Trophoblast cell (in vitro differentiated cells and primary cell): ENCODE results near the gene DEPDC4.

Experiments
- DNase-seq, 2 donors: peaks; one replicate each; pipeline ENCODE4 v3.0.0-alpha.2; 2016
- H2AFZ ChIP-seq: 2 replicates; pipeline ENCODE4 v1.6.1; 2013; ENCODE audit warnings: low read length, moderate library complexity, mild to moderate bottlenecking; ENCODE audit not compliant: insufficient read depth, poor library complexity
- H2AK5ac ChIP-seq: 2 replicates; pipeline ENCODE4 v1.6.1; 2013; ENCODE audit warnings: mild to moderate bottlenecking, low read length
- H2BK120ac ChIP-seq: 2 replicates; pipeline ENCODE4 v1.6.1; 2013; ENCODE audit warnings: low read length, mild to moderate bottlenecking, moderate library complexity; ENCODE audit not compliant: insufficient read depth, poor library complexity
- H2BK12ac ChIP-seq: 2 replicates; pipeline ENCODE4 v1.6.1; 2013; ENCODE audit warnings: mild to moderate bottlenecking, low read length, moderate library complexity
- H2BK5ac ChIP-seq: 2 replicates; pipeline ENCODE4 v1.6.1; 2013; ENCODE audit warnings: low read length, low read depth, moderate library complexity, mild to moderate bottlenecking; ENCODE audit not compliant: poor library complexity
- H3K14ac ChIP-seq: 2 replicates; pipeline ENCODE4 v1.6.1; 2013; ENCODE audit warnings: mild to moderate bottlenecking, low read length
- H3K18ac ChIP-seq: 2 replicates; pipeline ENCODE4 v1.6.1; 2013; ENCODE audit warnings: mild to moderate bottlenecking, low read length
- H3K23ac ChIP-seq: 2 replicates; pipeline ENCODE4 v1.6.1; 2013; ENCODE audit warnings: low read length
- H3K27ac ChIP-seq: 2 replicates; pipeline ENCODE4 v1.5.1; 2013; ENCODE audit warnings: low read depth, mild to moderate bottlenecking, inconsistent platforms, low read length, moderate library complexity
- H3K27me3 ChIP-seq: 2 replicates; pipeline ENCODE4 v1.6.1; 2013; ENCODE audit warnings: inconsistent platforms, mild to moderate bottlenecking, low read length, moderate library complexity; ENCODE audit not compliant: insufficient read depth
- H3K36me3 ChIP-seq, 2 experiments: 1 replicate in 1 of 2; 2 replicates in 1 of 2; pipeline ENCODE4 v1.6.1; 2013; ENCODE audit warnings: low read length in 2 of 2, mild to moderate bottlenecking in 2 of 2, moderate library complexity in 1 of 2; ENCODE audit not compliant: insufficient read depth in 2 of 2, control insufficient read depth in 1 of 2
- H3K4ac ChIP-seq: 2 replicates; pipeline ENCODE4 v1.6.1; 2013; ENCODE audit warnings: low read depth, mild to moderate bottlenecking, low read length, moderate library complexity
- H3K4me1 ChIP-seq, 2 experiments: 1 replicate in 1 of 2; 2 replicates in 1 of 2; pipeline ENCODE4 v1.6.1; 2013; ENCODE audit warnings: low read length in 2 of 2, mild to moderate bottlenecking in 2 of 2, moderate library complexity in 1 of 2; ENCODE audit not compliant: insufficient read depth in 2 of 2, control insufficient read depth in 1 of 2
- H3K4me2 ChIP-seq: 2 replicates; pipeline ENCODE4 v1.6.1; 2013; ENCODE audit warnings: inconsistent platforms, mild to moderate bottlenecking, low read length, moderate library complexity
- H3K4me3 ChIP-seq: 2 replicates; pipeline ENCODE4 v1.5.1; 2013; ENCODE audit warnings: mild to moderate bottlenecking, low read depth, low read length, inconsistent platforms
- H3K79me1 ChIP-seq: one replicate; pipeline ENCODE4 v1.6.1; 2013; ENCODE audit warnings: low read length
- H3K79me2 ChIP-seq: 2 replicates; pipeline ENCODE4 v1.6.1; 2013; ENCODE audit warnings: low read length, mild to moderate bottlenecking; ENCODE audit not compliant: control insufficient read depth, insufficient read depth, poor library complexity
- H3K9ac ChIP-seq: 2 replicates; pipeline ENCODE4 v1.6.1; 2013; ENCODE audit warnings: mild to moderate bottlenecking, low read length
- H3K9me3 ChIP-seq: 2 replicates; pipeline ENCODE4 v1.6.1; 2013; ENCODE audit warnings: low read depth, mild to moderate bottlenecking, control low read depth, inconsistent platforms, low read length; ENCODE audit not compliant: insufficient read depth
- H4K12ac ChIP-seq: 2 replicates; pipeline ENCODE4 v1.6.1; 2013; ENCODE audit warnings: low read depth, mild to moderate bottlenecking, low read length, moderate library complexity
- H4K8ac ChIP-seq: 2 replicates; pipeline ENCODE4 v1.6.1; 2013; ENCODE audit warnings: low read depth, mild to moderate bottlenecking, low read length, moderate library complexity
- H4K91ac ChIP-seq: one replicate; pipeline ENCODE4 v1.6.1; 2013; ENCODE audit warnings: low read depth, mild to moderate bottlenecking, low read length, moderate library complexity
- WGBS: extraction: QIAGEN DNeasy Blood & Tissue Kit; methylation state at CpG from one replicate; pipeline ENCODE4 v1.1.7; 2013; ENCODE audit warnings: missing lambda C conversion rate; ENCODE audit not compliant: insufficient read length, insufficient coverage; ENCODE audit errors: extremely low coverage; 5-methylcytosine and 5-hydroxymethylcytosine counted together

The DEPDC4 gene

DNA sequence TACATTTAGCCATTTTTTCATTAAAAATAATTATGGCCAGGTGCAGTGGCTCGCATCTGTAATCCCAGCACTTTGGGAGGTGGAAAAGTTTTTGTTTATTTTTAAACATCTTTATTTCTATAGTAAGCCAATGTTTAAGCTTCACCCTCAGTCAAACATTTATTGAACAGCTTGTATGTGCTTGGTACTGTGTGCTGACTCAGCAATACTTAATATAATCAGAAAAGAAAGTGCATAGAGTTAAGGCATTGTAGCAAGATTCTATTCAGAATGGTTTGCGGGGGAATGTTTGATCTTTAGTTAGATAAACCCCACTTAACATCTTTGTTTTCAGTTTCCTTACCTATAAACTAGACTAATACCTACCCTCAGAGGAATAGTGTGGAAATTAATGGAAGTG, 55.2 kb downstream of the DEPDC4 start:
- DNase-seq: no peak
- H4K12ac ChIP-seq: no peak overlapping the region
- H3K36me3 ChIP-seq: peaks cover 25 to 29% of the 10 kb centered on the region in 2 experiments
- no peak overlapping the region for H2AFZ ChIP-seq
- no peak overlapping the region for H4K8ac ChIP-seq
- no peak overlapping the region for H3K4me3 ChIP-seq
- H3K14ac ChIP-seq: no peak overlapping the region
- H3K9ac ChIP-seq: no peak overlapping the region
- H2BK120ac ChIP-seq: no peak overlapping the region
- no peak overlapping the region for H2BK5ac ChIP-seq
- no peak overlapping the region for H3K18ac ChIP-seq
- no peak overlapping the region for H4K91ac ChIP-seq
- H3K4me2 ChIP-seq: no peak overlapping the region
- no peaks in the 10 kb centered on the region for H3K79me1 ChIP-seq
- no peak overlapping the region for H2AK5ac ChIP-seq
- H3K9me3 ChIP-seq: no peaks in the 10 kb centered on the region
- no CpG with 5 or more reads among the region's 2 CpGs for WGBS
- no peak overlapping the region for H3K27ac ChIP-seq
- no peaks in the 10 kb centered on the region for H3K79me2 ChIP-seq
- H3K4me1 ChIP-seq: no peaks in the 10 kb centered on the region
- H3K23ac ChIP-seq: no peak overlapping the region
- no peaks in the 10 kb centered on the region for H3K27me3 ChIP-seq
- H2BK12ac ChIP-seq: no peak overlapping the region
- no peak overlapping the region for H3K4ac ChIP-seq

GRCh38 chr12:100208834-100209233, 58.0 kb downstream of the DEPDC4 start:
- no peak overlapping the region for H2BK120ac ChIP-seq
- WGBS: no CpG with 5 or more reads among the region's 5 CpGs
- no peak overlapping the region for H4K8ac ChIP-seq
- H2BK5ac ChIP-seq: no peak overlapping the region
- peak overlapping the region; percentile 36 for H4K12ac ChIP-seq
- no peaks in the 10 kb centered on the region for H3K79me2 ChIP-seq
- no peak overlapping the region for H3K14ac ChIP-seq
- no peaks in the 10 kb centered on the region for H3K27me3 ChIP-seq
- H2BK12ac ChIP-seq: no peak overlapping the region
- H3K4me3 ChIP-seq: no peak overlapping the region
- no peak overlapping the region for H3K23ac ChIP-seq
- H3K9ac ChIP-seq: no peak overlapping the region
- H3K4ac ChIP-seq: no peak overlapping the region
- DNase-seq: no peak
- H3K27ac ChIP-seq: no peak overlapping the region
- no peak overlapping the region for H3K4me2 ChIP-seq
- no peak overlapping the region for H2AK5ac ChIP-seq
- no peaks in the 10 kb centered on the region for H3K9me3 ChIP-seq
- no peak overlapping the region for H2AFZ ChIP-seq
- peaks cover 21 to 27% of the 10 kb centered on the region in 2 experiments for H3K36me3 ChIP-seq
- H4K91ac ChIP-seq: no peak overlapping the region
- H3K4me1 ChIP-seq: no peaks in the 10 kb centered on the region
- no peak overlapping the region for H3K18ac ChIP-seq
- no peaks in the 10 kb centered on the region for H3K79me1 ChIP-seq

DNA sequence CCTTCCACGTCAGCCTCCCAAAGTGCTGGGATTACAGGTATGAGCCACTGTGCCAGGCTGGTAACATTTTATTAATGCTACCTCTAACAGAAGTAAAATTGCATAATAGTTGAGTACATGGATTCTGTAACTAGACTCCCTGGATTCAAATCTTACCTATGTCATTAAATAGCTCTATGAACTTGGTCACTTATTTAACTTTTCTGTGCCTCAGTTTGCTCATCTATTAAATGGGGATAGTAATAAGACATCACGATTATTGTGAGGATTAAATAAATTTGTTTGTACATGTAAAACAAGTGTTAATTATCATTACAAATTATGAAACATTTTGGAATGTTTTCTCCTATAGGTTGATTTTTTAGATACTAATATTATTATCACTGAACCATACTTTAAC, 59.6 kb downstream of the DEPDC4 start:
- Histone ChIP-seq H3K23ac (no peak overlapping the region), H3K79me2 (no peaks in the 10 kb centered on the region), H3K27ac (no peak overlapping the region), H3K79me1 (no peaks in the 10 kb centered on the region), H2AK5ac (no peak overlapping the region), H3K36me3 (peaks cover 18 to 19% of the 10 kb centered on the region in 2 experiments), H3K14ac (no peak overlapping the region), H3K4me3 (no peak overlapping the region), H3K4me2 (no peak overlapping the region), H3K9me3 (no peaks in the 10 kb centered on the region), H2AFZ (no peak overlapping the region), H4K91ac (no peak overlapping the region), H3K27me3 (no peaks in the 10 kb centered on the region), H4K8ac (no peak overlapping the region), H3K18ac (no peak overlapping the region), H3K4ac (no peak overlapping the region), H3K9ac (no peak overlapping the region), H2BK120ac (no peak overlapping the region), H2BK5ac (no peak overlapping the region), H4K12ac (no peak overlapping the region), H3K4me1 (no peaks in the 10 kb centered on the region), H2BK12ac (no peak overlapping the region)
- no peak for DNase-seq
- no CpG with 5 or more reads among the region's 2 CpGs for WGBS

DNA sequence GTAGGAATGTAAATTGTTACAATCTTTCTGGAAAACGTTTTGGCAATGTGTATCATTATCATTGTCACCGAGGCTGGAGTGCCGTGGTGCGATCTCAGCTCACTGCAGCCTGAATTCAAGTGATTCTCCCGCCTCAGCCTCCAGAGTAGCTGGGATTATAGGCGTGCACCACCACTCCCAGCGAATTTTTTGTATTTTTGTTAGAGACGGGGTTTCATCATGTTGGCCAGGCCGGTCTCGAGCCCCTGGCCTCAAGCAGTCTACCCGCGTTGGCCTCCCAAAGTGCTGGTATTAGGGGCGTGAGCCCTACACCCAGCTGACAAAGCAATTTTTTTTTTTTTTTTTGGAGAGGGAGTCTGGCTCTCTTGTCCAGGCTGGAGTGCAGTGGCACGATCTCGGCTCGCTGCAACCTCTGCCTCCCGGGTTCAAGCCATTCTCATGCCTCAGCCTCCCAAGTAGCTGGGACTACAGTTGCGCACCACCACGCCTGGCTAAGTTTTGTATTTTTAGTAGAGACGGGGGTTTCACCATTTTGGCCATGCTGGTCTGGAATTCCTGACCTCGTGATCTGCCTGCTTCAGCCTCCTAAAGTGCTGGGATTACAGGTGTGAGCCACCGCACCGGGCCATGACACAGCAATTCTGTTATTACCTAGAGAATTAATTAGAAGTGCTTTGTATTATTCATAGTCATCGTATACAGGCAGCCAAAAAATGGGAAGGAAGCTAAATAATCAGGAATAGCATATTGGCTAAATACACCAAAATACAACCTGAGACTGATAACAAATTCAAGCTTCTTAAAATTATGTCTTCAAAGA, 65.1 kb downstream of the DEPDC4 start:
- WGBS: no CpG with 5 or more reads among the region's 24 CpGs
- Histone ChIP-seq H3K14ac (no peak overlapping the region), H3K18ac (no peak overlapping the region), H3K4me2 (no peak overlapping the region), H4K91ac (no peak overlapping the region), H3K4ac (peak overlapping the region; percentile 24), H3K79me2 (peaks cover 7% of the 10 kb centered on the region), H3K27ac (no peak overlapping the region), H4K12ac (no peak overlapping the region), H3K9me3 (no peaks in the 10 kb centered on the region), H2BK120ac (no peak overlapping the region), H3K4me1 (peaks cover 4 to 9% of the 10 kb centered on the region in 2 experiments), H2BK5ac (no peak overlapping the region), H3K79me1 (peaks cover 4% of the 10 kb centered on the region), H3K36me3 (peaks cover 0 to 2% of the 10 kb centered on the region in 2 experiments), H2AK5ac (no peak overlapping the region), H4K8ac (no peak overlapping the region), H2AFZ (no peak overlapping the region), H3K9ac (no peak overlapping the region), H3K27me3 (no peaks in the 10 kb centered on the region), H3K23ac (no peak overlapping the region), H3K4me3 (no peak overlapping the region), H2BK12ac (no peak overlapping the region)
- DNase-seq: peak; percentile 45 to 56
